Mesenteric fat pad (tissue), 1 donor: ENCODE data around the gene TXNRD2. TPM values are rescaled to one million over a fixed set of nuclear protein-coding genes. Genes with fewer than 3 reads are reported as not detected.

Source experiments
- DNase-seq: peaks from one replicate; pipeline ENCODE4 v3.0.0-alpha.2; 2020; ENCODE audit warnings: low spot score
- total RNA-seq: library from RNA; stranded (reverse); fragmentation: NEBNext Ultra II Directional; extraction: Animal tissue kit (Norgen Biotek cat#: 25700); gene quantifications from one replicate; pipeline ENCODE4 v1.2.1, GENCODE V29; 2021
- donor health status: DM: yes; HTN: yes; CAD: no.

The TXNRD2 gene
- total RNA-seq, 1 donor from 2014 or later = 20.2 TPM

DNA sequence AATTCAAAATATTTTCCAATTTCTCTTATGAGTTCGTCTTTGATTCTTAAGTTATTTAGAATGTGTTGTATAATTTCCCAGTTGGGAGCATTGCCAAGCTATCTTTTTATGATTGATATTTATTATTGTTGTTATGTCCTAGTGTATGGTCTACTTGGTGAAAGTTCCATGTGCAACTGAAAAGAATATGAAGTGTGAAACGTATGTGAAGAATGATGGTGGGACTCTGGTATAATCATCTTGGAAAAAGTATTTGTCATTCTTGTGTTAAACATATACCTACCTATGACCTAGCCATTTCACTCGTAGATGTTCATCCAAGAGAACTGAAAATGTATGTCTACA is 75.0 kb downstream of the TXNRD2 start:
- DNase-seq = no peak

DNA sequence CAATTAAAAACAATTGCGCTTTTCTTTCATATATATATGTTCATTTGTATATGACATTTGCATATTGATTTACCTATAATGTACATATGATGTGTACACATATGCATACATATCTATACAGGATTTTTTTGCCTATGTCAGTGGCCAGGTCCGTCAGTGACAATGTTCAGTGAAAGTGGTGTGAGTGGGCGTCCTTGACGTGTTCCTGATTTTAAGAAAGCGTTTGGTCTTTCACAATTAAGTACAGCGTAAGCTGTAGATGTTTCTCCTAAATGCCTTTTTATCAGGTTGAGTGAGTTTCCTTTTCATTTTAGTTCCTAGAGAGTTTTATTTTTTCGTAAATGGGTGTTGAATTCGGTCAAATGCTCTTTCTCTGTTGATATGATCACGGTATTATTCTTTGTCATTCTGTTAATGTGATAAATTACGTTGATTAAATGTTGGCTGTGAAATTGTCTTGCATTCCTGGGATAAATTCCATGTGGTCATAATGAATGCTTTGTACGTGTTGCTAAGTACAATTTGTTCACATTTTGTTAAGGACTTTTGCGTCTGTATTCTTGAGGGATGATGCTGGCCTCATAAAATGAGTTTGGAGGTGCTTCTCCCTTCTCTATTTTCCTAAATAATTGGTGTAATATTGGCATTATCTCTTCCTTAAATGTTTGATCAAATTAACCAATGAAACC is 76.3 kb downstream of the TXNRD2 start:
- no peak for DNase-seq

DNA sequence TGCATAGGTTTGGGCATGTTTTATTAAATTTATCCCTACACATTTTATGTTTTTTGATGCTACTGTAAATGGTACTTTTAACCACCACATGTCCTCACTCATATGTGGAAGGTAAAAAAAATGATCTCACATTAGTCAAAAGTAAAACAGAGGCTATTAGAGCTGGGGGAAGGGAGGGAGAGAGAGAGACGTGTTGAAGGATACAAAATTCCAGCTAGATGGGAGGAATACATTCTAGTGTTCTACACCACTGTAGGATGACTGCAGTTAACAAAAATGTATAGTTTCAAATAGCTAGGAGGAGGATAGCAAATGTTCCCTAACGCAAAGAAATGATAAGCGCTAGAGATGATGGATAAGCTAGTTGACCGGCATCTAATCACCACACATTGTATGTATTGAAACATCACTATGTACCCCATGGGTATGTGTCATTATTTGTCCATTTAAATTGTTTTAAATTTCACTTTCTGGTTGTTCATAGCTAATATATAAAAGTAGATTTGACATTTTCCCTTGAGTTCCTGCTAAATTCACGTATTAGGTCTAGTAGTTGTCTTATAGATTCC is 77.0 kb downstream of the TXNRD2 start:
- no peak for DNase-seq

DNA sequence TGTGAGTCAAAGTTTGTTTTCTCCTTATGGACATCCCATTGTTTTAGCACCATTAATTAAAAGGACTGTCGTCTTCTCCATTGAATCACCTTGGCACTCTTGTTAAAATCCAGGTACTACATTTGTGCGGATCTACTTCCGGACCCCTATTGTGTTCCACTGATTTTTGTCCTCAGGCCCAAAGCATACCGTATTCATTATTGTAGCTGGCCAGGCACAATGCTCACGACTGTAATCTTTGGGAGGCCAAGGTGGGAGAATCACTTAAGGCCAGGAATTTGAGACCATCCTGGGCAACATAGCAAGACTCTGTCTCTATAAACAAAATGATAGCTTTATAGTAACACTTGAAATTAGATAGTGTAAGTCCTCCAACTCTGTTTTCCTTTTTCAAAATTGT is 78.0 kb downstream of the TXNRD2 start:
- DNase-seq = no peak

DNA sequence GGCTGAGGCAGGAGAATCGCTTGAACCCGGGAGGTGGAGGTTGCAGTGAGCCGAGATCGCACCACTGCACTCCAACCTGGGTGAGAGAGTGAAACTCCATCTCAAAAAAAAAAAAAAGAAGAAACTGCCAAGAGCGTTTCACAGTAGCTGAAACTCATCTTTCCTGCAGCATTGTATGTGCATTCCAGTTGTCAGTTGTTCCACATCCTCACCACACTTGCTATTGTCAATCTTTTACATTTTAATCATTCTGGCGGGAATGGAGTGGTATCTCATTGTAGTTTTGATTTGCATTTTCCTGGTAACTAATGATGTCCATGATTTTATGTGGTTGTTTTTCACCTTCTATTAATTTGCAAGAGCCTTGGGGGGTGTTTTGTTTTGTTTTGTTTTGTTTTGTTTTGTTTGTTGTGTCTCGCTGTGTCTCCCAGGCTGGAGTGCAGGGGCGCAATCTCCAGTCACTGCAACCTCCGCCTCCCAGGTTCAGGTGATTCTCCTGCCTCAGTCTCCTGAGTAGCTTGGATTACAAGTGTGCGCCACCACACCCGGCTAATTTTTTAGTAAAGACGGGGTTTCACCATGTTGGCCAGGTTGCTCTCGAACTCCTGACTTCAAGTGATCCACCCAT is 78.9 kb downstream of the TXNRD2 start:
- no peak for DNase-seq

DNA sequence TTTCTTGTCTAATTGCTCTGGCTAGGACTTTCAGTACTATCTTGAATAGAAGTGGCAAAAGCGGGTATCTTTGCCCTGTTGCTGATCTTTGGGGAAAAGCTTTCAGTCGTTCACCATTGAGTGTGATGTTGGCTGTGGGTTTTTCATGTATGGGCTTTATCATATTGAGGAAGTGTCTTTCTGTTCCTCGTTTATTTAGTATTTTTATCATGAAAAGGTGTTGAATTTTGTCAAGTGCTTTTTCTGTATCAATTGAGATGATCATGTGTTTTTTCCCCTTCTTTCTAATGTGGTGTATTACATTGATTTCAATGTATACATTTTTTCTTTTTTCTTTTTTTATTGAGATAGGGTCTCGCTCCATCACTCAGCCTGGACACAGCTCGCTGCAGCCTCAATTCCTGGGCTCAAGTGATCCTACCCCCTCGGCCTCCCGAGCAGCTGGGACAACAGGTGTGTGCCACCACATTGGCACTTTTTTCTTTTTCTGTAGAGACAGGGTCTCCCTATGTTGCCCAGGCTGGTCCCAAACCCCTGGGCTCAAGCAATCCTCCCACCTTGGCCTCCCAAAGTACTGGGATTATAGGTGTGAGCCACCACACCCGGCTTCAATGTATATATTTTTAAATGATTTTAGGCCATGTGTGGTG is 81.6 kb downstream of the TXNRD2 start:
- no peak for DNase-seq

DNA sequence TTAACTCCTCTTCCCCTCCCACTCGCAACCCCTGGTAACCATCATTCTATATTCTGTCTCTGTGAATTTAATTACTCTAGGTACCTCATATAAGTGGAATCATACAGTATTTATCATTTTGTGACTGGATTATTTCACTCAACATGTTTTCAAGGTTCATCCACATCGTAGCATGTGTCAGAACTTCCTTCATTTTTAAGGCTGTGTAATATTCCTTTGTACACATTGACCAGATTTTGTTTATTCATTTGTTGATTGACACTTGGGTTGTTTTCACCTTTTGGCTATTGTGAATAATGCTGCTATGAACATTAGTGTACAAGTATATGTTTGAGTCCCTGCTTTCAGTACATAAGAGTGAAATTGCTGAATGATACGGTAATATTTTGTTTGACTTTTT is 84.2 kb downstream of the TXNRD2 start:
- no peak for DNase-seq

DNA sequence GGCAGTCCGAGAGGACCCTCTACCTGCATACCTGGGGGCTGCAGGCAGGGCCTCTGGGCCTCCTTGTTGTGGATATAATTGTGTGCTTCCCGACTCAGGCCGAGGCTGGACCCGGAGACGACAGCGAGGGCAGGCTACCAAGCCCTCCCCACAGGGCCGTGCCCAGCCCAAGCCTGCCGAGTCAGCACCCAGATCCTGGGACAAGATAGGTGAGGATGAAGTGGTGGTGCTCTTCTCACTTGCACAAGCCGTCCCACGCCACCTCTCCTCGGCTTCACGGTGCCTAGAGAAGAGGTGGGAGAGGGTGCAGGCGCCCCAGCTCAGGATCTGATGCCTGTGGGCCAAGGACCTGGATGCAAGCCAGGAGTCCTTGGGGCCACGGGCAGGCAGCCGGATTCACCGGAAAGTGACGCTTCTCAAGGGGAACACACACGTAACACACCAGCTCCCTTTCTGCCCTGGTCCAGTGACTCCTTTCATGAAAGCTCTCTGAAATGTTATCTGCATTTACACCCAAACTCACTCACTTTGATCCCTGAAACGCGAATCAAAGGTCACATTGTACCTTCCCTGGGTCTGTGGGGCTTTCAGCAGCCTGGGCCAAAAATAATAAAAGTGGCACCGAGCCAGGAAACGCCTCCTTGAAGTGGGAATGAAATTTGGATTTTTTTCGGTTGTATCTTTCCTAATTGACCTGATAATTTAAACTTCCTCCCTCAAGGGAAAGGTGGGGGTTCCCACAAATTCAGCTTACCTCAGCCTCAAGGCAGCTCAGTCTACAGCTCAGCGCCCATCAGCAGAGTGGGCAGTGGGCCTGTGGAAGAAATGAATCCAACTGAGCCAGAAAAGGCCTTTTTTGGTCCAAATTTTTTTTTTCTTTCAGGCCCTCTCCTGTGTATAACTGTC is 85.9 kb downstream of the TXNRD2 start:
- peak; percentile 91 for DNase-seq

DNA sequence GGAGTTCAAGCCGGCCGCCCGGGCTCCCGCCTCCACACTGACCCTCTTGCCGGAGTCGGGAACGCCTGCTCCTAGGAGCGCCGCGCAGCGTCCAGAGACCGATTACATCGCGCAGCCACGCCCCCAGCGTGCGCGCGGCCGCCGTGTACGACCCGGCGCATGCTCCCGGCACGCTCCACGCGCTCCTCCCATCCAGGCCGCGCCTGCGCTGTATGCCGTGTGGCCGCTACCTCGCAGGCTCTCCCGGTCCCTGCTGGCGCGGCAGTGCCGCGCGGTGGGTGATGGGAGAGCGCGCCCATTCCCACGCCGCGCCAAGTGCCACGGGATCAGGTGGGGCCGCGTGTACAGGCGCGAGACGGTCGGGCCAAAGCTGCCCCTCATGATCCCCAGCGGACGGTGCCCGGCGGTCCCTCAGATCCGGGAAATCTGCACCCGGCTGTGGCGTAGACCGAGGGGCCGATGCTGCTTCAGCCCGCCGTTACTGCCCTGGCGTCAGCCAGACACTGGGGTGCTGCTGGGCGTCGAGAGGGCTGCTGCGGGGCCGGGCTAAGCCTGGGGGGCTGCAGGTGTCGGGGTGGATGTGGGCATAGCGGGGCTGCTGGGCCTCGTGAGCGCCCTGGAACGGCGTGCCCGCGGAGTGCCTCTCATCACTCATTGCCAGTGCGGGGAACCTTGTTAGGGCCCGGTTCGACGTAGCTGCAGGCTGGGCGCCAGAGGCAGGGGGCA is 86.7 kb downstream of the TXNRD2 start, which contains the start of the genes GNB1L and RTL10:
TSS of gene GNB1L (minus strand) at position 97 of the 726 bp plus-strand sequence. CDS start 33,519 bp downstream, outside the sequence.
TSS of gene RTL10 (minus strand) at position 97 of the 726 bp plus-strand sequence. CDS start 2,613 bp downstream, outside the sequence.
- DNase-seq = peak; percentile 99

DNA sequence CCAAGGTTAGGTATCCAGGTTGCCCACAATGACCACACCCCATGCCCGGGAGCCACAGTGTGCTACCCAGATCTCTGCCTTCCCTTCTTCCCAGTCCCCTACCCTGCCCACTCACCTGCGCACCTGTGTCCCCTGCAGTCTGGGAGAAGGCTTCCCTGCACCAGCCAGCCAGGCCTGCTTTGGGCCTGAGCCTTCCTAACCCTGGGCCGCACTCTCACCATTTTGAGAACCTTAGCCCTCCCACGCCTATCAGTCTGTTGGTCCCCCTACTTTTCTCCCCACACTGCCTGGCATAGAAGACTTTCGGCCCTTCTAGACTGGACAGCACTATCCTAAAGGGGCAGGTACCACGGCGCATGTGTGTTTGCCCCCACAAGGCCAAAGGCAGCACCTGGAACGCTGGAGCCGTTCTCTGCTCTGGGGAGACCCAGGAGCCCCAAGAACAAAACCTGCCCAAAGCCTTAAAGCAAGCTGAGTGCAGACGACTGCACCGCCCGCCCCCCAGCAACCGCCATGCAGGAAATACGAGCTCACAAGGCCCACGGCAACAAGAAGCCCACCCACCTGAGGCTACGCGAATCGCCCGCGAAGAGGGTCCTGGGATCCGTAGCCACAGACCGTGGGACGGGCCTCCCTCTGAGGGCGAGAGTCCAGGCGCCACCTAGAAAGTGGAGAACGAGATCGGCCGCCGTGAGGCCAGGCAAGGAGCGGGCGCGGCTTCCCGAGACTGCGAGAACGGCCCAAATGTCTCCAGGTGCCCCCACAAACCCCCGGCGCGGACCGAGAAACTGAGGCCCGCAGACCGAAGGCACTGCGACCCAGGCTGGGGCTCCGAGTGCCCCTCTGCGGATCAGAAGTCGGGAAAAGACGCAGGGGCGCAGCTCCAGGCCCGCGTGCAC is 87.5 kb downstream of the TXNRD2 start:
- DNase-seq = peak; percentile 89

DNA sequence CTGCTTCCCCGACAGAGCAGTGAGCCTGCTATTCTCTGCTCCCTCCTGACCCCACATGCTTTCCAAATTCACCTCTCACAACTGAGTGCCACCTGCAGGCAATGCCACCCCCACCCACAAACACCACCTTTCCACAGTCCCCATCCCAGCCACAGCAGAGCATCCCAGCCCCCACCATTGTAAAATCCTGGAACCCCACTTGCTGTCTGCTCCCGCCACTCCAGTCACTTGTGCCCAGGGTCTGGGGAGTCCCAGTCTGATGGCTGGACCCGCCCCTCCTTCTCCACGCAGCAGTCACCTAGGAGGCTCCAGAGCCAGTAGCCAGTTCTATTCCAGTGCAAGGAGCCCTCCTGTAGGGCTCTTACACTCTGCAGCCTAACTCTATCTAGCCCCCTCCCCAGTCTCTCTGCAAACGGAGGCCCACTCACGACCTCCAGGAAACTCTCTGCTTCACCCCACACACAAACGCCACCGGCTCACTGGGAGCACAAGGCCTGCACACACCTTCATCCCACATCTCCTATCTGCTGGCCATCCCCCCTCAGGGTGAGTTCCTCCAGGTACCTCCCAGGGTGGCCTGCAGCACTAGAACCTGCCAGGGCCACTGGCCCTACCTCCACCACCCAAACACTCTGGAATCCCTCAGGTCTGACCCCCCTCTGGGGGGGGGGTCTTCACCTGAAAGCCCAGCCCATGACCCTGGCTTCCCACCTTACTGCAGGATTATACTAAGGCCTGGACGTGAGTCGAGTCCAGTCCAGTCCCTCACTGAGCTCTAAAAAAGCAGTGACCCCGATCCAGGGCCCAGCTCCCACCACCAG is 88.3 kb downstream of the TXNRD2 start:
- DNase-seq = no peak

DNA sequence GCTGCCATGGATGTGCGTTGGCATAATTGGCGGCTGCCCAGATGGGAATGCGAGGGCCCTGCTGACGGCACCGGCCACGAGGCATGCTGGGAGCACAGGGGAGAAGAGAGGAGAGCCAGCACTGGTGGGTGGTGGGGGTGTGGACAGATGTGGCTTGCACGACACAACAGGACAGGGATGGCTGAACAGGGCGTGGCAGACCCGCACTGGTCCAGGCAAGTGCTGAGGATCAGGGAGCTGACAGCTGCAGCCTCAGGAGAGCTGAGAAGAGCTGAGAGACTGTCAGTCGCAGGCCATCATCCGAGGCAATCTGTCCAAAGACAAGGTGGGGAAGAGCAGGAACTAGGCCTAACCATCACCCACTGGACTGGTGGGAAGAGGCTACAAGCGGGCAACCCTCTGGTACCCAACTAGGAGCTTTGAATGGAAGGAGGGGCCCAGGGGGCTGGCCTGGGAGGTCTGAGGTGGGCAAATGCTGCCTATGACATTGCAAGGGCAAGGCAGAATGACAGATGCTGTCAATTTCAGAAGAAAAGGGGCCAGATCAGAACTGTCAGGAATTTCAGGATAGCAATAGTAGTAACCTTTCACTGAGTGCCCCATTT is 89.3 kb downstream of the TXNRD2 start:
- no peak for DNase-seq

DNA sequence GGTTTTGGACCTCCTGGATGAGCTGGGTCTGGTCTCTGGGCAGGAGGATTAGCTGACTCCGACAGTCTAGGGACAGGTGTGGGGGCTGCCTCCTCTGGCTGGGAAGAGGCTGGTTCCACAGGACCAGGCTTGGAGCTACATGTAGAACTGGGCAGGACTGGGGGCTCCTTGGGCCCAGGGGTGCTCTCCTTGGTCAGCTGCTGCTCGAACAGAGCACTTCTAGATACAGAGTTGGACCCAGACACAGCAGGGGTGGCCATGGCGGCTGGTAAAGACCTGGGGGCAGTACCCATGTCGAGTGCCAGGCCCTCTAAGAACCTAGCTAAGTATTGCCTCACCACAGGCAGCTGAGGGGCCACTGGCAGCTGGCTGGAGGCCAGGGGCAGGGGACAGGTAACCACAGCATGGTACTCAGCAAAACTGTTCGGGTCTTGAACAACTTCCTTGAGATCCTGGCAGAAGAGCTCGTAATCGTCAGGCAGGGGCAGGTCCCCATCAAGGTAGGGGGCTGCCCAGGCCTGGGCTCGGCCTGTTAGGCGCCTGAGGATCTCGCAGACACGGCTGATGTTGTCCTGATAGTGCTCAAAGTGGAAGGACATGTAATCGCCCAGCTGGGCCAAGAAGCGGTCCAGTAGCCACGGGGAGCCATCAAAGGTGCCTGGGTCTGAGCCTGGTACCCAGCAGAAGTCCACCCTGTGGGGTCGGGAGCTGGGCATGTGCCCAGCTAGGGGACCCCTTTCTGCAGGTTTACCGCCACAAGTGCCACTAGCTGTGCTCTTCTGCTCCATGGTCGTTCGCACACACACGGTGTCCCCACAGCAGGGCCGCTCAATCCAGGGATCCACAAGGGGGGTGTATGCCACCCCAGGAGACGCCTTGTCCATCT is 90.1 kb downstream of the TXNRD2 start:
- no peak for DNase-seq

DNA sequence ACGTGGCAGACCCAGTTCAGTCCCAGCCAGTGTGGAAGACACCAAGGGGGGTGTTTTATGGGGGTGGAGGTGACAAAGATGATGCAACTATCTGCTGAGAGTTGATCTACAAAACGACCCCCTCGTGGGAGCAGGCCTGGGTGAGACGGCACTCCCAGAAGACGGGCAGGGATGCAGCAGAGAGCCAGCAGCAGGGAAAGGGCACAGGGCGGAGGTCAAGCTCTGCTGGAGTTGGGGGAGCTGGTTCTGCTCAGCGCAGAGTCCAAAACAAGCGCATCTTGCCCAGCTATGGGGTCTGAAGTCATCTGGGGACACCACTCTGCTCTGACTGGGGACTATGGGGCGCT is 90.9 kb downstream of the TXNRD2 start:
- DNase-seq = no peak

DNA sequence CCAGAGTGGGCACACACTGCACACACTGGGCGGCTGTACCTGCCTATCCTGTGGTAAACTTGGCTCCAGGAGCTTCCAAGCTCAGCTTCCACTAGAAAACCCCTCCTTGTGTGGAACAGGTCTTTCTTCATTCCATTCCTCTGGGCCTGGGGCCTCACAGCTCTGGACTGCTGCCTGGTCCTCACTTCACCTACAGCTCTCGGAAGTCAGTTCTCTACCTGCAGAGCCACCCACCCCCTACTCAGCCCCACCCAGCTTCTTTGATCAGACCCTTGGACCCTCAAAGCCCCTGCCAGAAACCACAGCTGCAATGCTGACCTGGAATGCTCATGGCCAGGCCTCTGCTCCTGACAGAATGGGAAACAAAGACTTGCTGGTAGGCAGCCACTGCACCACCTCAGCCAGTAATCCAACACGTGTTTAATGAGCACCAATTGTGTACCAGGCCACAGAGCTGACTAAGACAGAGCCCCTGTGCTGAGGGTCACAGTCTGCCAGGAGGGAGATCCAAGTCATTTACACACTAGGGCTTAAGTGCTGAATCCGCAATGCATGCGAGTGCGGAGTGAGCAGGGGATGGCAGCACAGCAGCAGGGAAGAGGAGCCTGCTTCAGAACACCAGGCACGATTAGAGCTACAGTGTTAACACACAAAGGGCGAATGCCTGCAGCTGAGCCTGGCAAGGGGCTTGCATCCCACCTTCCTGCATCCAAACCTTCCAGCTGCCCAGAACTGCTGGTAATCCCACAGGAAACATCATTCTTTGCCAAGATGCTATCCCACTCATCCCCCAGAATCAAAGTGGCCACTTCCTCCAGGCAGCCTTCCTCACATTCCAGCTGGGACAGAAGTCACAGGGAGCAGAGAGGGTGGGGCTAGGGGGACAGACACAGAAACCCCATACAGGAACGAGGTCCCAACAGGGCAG is 91.5 kb downstream of the TXNRD2 start:
- no peak for DNase-seq
